H1 (cell line): ENCODE data around the gene MCC. TPM values are rescaled to one million over a fixed set of nuclear protein-coding genes. Genes with fewer than 3 reads are reported as not detected.

Experiments
- EP300 ChIP-seq, 2 experiments: IDR thresholded peaks; 1 replicate in 1 of 2; 2 replicates in 1 of 2; pipeline ENCODE4 v1.6.1; 2011 to 2012; ENCODE audit warnings: low read depth in 2 of 2, low read length in 2 of 2, mild to moderate bottlenecking in 2 of 2, borderline replicate concordance in 1 of 2, inconsistent platforms in 1 of 2, moderate library complexity in 1 of 2
- HDAC2 ChIP-seq, 2 experiments: fragments of 300-600 bp in 1 of 2; sonication (generic) in 1 of 2; IDR thresholded peaks; 2 replicates each; pipeline ENCODE4 v1.6.1; 2011 to 2012; ENCODE audit warnings: low read depth in 2 of 2, low read length in 2 of 2, mild to moderate bottlenecking in 2 of 2, moderate library complexity in 2 of 2, borderline replicate concordance in 1 of 2, inconsistent platforms in 1 of 2
- SIN3A ChIP-seq, 2 experiments: IDR thresholded peaks in 1 of 2; conservative IDR thresholded peaks in 1 of 2; 2 replicates each; pipeline ENCODE4 v1.6.1; 2011 to 2012; ENCODE audit warnings: low read length in 2 of 2, improper control_type of control experiment in 1 of 2, low read depth in 1 of 2, mild to moderate bottlenecking in 1 of 2
- TBP ChIP-seq: IDR thresholded peaks from 2 replicates; pipeline ENCODE4 v1.6.1; 2011; ENCODE audit warnings: low read depth, low read length, improper control_type of control experiment
- polyA plus RNA-seq, 7 experiments: library from polyadenylated mRNA; depleted of rRNA in 3 of 7; stranded (reverse) in 5 of 7; unstranded in 2 of 7; fragments of >200 nt in 5 of 7; fragments of 200-250 nt in 2 of 7; gene quantifications; 1 replicate in 5 of 7; 2 replicates in 1 of 7; 4 replicates in 1 of 7; pipeline versions ENCODE4 v1.2.1 to v1.2.3, GENCODE V29; 2011 to 2013; ENCODE audit warnings: missing spikeins in 2 of 7, mixed read lengths in 2 of 7
- total RNA-seq: library from RNA; stranded (reverse); fragmentation: NEBNext Ultra II Directional; extraction: Animal tissue kit (Norgen Biotek cat#: 25700); gene quantifications from 2 replicates; pipeline ENCODE4 v1.2.1, GENCODE V29; 2021
- TF ChIP-seq, protein P1 (sequence below): IDR thresholded peaks from 2 replicates; pipeline ENCODE4 v1.6.1; 2011; ENCODE audit warnings: low read length, improper control_type of control experiment
- TF ChIP-seq, protein P2 (sequence below): fragments of 300-600 bp; sonication (generic); IDR thresholded peaks from 2 replicates; pipeline ENCODE4 v1.7.1; 2012; ENCODE audit warnings: low read length, moderate library complexity, mild to moderate bottlenecking, inconsistent platforms; ENCODE audit not compliant: insufficient replicate concordance

The MCC gene
- total and polyA plus RNA-seq, 2 of the 8 experiments (the other 6 are each of a cell fraction or from before 2014, with no cell fraction given), result 2.6 to 18.3 TPM

DNA sequence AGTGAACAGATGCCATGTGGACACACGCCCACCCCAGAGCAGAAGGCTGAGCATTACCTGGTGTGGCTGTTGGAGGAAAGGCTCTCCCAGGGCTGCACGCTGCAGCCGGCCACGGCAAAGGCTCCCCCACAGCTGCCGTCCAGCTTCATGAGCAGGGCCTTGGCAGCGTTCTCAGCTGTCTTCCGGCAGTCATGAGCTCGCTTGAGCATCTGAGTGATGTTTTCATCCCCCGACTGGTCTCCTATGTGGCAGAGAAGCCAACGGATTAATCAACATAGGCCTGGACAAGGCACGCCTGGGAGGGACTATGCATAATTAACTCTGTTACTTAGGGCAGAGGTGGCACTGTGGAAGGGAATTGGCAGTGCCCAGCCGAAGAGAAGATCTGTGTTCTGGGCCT, 424.3 kb downstream of the MCC start (continued):
- TF ChIP-seq TBP (no peak), HDAC2 (IDR thresholded peaks at IDR 0.05; ENCODE audit: borderline replicate concordance in 1 of 2, low read depth in 2 of 2, low read length in 2 of 2) (no peak), EP300 (IDR thresholded peaks at IDR 0.05; ENCODE audit: borderline replicate concordance in 1 of 2, low read depth in 2 of 2, low read length in 2 of 2) (no peak), SIN3A (conservative IDR thresholded peaks at IDR 0.05 in 1 of 2, IDR thresholded peaks at IDR 0.05 in 1 of 2; ENCODE audit: low read depth in 1 of 2, low read length in 2 of 2) (no peak)
- TF ChIP-seq, protein P1, sequence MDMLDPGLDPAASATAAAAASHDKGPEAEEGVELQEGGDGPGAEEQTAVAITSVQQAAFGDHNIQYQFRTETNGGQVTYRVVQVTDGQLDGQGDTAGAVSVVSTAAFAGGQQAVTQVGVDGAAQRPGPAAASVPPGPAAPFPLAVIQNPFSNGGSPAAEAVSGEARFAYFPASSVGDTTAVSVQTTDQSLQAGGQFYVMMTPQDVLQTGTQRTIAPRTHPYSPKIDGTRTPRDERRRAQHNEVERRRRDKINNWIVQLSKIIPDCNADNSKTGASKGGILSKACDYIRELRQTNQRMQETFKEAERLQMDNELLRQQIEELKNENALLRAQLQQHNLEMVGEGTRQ, result no peak
- TF ChIP-seq, protein P2, sequence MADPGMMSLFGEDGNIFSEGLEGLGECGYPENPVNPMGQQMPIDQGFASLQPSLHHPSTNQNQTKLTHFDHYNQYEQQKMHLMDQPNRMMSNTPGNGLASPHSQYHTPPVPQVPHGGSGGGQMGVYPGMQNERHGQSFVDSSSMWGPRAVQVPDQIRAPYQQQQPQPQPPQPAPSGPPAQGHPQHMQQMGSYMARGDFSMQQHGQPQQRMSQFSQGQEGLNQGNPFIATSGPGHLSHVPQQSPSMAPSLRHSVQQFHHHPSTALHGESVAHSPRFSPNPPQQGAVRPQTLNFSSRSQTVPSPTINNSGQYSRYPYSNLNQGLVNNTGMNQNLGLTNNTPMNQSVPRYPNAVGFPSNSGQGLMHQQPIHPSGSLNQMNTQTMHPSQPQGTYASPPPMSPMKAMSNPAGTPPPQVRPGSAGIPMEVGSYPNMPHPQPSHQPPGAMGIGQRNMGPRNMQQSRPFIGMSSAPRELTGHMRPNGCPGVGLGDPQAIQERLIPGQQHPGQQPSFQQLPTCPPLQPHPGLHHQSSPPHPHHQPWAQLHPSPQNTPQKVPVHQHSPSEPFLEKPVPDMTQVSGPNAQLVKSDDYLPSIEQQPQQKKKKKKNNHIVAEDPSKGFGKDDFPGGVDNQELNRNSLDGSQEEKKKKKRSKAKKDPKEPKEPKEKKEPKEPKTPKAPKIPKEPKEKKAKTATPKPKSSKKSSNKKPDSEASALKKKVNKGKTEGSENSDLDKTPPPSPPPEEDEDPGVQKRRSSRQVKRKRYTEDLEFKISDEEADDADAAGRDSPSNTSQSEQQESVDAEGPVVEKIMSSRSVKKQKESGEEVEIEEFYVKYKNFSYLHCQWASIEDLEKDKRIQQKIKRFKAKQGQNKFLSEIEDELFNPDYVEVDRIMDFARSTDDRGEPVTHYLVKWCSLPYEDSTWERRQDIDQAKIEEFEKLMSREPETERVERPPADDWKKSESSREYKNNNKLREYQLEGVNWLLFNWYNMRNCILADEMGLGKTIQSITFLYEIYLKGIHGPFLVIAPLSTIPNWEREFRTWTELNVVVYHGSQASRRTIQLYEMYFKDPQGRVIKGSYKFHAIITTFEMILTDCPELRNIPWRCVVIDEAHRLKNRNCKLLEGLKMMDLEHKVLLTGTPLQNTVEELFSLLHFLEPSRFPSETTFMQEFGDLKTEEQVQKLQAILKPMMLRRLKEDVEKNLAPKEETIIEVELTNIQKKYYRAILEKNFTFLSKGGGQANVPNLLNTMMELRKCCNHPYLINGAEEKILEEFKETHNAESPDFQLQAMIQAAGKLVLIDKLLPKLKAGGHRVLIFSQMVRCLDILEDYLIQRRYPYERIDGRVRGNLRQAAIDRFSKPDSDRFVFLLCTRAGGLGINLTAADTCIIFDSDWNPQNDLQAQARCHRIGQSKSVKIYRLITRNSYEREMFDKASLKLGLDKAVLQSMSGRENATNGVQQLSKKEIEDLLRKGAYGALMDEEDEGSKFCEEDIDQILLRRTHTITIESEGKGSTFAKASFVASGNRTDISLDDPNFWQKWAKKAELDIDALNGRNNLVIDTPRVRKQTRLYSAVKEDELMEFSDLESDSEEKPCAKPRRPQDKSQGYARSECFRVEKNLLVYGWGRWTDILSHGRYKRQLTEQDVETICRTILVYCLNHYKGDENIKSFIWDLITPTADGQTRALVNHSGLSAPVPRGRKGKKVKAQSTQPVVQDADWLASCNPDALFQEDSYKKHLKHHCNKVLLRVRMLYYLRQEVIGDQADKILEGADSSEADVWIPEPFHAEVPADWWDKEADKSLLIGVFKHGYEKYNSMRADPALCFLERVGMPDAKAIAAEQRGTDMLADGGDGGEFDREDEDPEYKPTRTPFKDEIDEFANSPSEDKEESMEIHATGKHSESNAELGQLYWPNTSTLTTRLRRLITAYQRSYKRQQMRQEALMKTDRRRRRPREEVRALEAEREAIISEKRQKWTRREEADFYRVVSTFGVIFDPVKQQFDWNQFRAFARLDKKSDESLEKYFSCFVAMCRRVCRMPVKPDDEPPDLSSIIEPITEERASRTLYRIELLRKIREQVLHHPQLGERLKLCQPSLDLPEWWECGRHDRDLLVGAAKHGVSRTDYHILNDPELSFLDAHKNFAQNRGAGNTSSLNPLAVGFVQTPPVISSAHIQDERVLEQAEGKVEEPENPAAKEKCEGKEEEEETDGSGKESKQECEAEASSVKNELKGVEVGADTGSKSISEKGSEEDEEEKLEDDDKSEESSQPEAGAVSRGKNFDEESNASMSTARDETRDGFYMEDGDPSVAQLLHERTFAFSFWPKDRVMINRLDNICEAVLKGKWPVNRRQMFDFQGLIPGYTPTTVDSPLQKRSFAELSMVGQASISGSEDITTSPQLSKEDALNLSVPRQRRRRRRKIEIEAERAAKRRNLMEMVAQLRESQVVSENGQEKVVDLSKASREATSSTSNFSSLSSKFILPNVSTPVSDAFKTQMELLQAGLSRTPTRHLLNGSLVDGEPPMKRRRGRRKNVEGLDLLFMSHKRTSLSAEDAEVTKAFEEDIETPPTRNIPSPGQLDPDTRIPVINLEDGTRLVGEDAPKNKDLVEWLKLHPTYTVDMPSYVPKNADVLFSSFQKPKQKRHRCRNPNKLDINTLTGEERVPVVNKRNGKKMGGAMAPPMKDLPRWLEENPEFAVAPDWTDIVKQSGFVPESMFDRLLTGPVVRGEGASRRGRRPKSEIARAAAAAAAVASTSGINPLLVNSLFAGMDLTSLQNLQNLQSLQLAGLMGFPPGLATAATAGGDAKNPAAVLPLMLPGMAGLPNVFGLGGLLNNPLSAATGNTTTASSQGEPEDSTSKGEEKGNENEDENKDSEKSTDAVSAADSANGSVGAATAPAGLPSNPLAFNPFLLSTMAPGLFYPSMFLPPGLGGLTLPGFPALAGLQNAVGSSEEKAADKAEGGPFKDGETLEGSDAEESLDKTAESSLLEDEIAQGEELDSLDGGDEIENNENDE, result no peak
